Endothelial cell of umbilical vein (primary cell): ENCODE results near the gene NRP2. TPM values are rescaled to one million over a fixed set of nuclear protein-coding genes. Genes with fewer than 3 reads are reported as not detected.

Source experiments
- BruUV-seq: library from RNA; stranded (reverse); fragments of 400-500 nt; replicated peaks from 2 replicates; lab custom pipeline; 2021; lab: Mats Ljungman, UMichigan
- CTCF ChIA-PET: fragments of 300-600, 350-600 bp; sonication (Branson Sonifier 250); formaldehyde crosslinking; loops from one replicate; lab custom pipeline; 2021; ENCODE audit warnings: antibody characterized with exemption, inconsistent platforms; lab: Charles Lee
- POLR2A ChIA-PET: fragments of 300-600, 350-600 bp; sonication (Branson Sonifier 250); formaldehyde crosslinking; loops from one replicate; lab custom pipeline; 2021; ENCODE audit warnings: antibody characterized with exemption, inconsistent platforms; lab: Charles Lee
- DNase-seq: peaks from one replicate; pipeline ENCODE4 v3.0.0-alpha.2; 2011; ENCODE audit warnings: low read depth, low spot score
- FAIRE-seq: peaks from 2 replicates; lab custom pipeline; 2011; peaks lifted over from hg19 to GRCh38; lab: Jason Lieb, UNC
- H2AFZ ChIP-seq: 2 replicates; pipeline ENCODE4 v1.6.0; 2012; ENCODE audit warnings: low read depth, low read length, control low read depth, inconsistent platforms
- H3K27ac ChIP-seq: 2 replicates; pipeline ENCODE4 v1.5.1; 2011; ENCODE audit warnings: low read depth, mild to moderate bottlenecking, control low read depth, low read length, moderate library complexity; ENCODE audit not compliant: insufficient read depth
- H3K27me3 ChIP-seq, 2 experiments: 2 replicates each; pipeline versions ENCODE4 v1.6.0 to v1.6.1; 2011; ENCODE audit warnings: low read length in 2 of 2, mixed read lengths in 1 of 2; ENCODE audit not compliant: control insufficient read depth in 2 of 2, insufficient read depth in 2 of 2
- H3K36me3 ChIP-seq, 2 experiments: 2 replicates in 1 of 2; 3 replicates in 1 of 2; pipeline ENCODE4 v1.5.1; 2011; ENCODE audit warnings: low read length in 2 of 2, mild to moderate bottlenecking in 1 of 2, moderate library complexity in 1 of 2; ENCODE audit not compliant: control insufficient read depth in 2 of 2, insufficient read depth in 2 of 2; ENCODE audit errors: extremely low read depth in 1 of 2
- H3K4me1 ChIP-seq: 3 replicates; pipeline ENCODE4 v1.5.1; 2011; ENCODE audit warnings: mild to moderate bottlenecking, low read length; ENCODE audit not compliant: control insufficient read depth, insufficient read depth; ENCODE audit errors: extremely low read depth
- H3K4me2 ChIP-seq: 2 replicates; pipeline ENCODE4 v1.6.1; 2011; ENCODE audit warnings: low read length, control low read depth, mixed read lengths; ENCODE audit not compliant: insufficient read depth
- H3K4me3 ChIP-seq, 3 experiments: fragments of 200-600 bp in 1 of 3; sonication (generic), shearing (Covaris generic) in 1 of 3; replicated peaks in 1 of 3; 2 replicates each; pipeline ENCODE4 v1.5.1; 2011 to 2016; ENCODE audit warnings: control low read depth in 3 of 3, low read length in 3 of 3, mild to moderate bottlenecking in 2 of 3, inconsistent platforms in 1 of 3, low read depth in 1 of 3, moderate library complexity in 1 of 3; ENCODE audit not compliant: insufficient read depth in 1 of 3
- H3K79me2 ChIP-seq: 2 replicates; pipeline ENCODE4 v1.6.0; 2012; ENCODE audit warnings: low read length, inconsistent platforms; ENCODE audit not compliant: control insufficient read depth, insufficient read depth
- H3K9ac ChIP-seq: replicated peaks from 2 replicates; pipeline ENCODE3; 2011; ENCODE audit warnings: low read length, control low read depth; ENCODE audit not compliant: insufficient read depth; ENCODE audit errors: extremely low read depth
- H3K9me1 ChIP-seq: replicated peaks from 3 replicates; pipeline ENCODE4 v1.6.0; 2011; ENCODE audit warnings: mild to moderate bottlenecking, low read length; ENCODE audit not compliant: control insufficient read depth, insufficient read depth; ENCODE audit errors: extremely low read depth
- H3K9me3 ChIP-seq: replicated peaks from 2 replicates; pipeline ENCODE4 v1.5.1; 2012; ENCODE audit warnings: low read length, inconsistent platforms; ENCODE audit not compliant: control insufficient read depth, insufficient read depth
- H4K20me1 ChIP-seq: replicated peaks from 2 replicates; pipeline ENCODE3; 2011; ENCODE audit warnings: mild to moderate bottlenecking, low read length; ENCODE audit not compliant: control insufficient read depth, insufficient read depth; ENCODE audit errors: extremely low read depth
- EZH2 ChIP-seq: IDR thresholded peaks from 2 replicates; pipeline ENCODE4 v1.6.1; 2012; ENCODE audit warnings: borderline replicate concordance, low read depth, mild to moderate bottlenecking, moderate library complexity, low read length, inconsistent platforms; ENCODE audit not compliant: severe bottlenecking
- FOS ChIP-seq: IDR thresholded peaks from 2 replicates; pipeline ENCODE4 v1.6.1; 2011; ENCODE audit warnings: mild to moderate bottlenecking, low read length, moderate library complexity, borderline replicate concordance; ENCODE audit not compliant: insufficient read depth
- GATA2 ChIP-seq: IDR thresholded peaks from 2 replicates; pipeline ENCODE4 v1.7.0; 2011; ENCODE audit warnings: low read depth, mild to moderate bottlenecking, moderate library complexity, mixed read lengths, low read length; ENCODE audit not compliant: insufficient read length, insufficient read depth
- JUN ChIP-seq: IDR thresholded peaks from 2 replicates; pipeline ENCODE4 v1.6.1; 2011; ENCODE audit warnings: borderline replicate concordance, low read depth; ENCODE audit not compliant: insufficient read length, insufficient read depth
- MAX ChIP-seq: IDR thresholded peaks from 2 replicates; pipeline ENCODE4 v1.6.1; 2011; ENCODE audit not compliant: insufficient read depth, insufficient read length
- MYC ChIP-seq: IDR thresholded peaks from one replicate; pipeline ENCODE4 v1.6.1; 2011; ENCODE audit warnings: mild to moderate bottlenecking, low read depth, low read length
- POLR2A ChIP-seq: IDR thresholded peaks from 2 replicates; pipeline ENCODE4 v1.6.1; 2012; ENCODE audit warnings: low read depth, mild to moderate bottlenecking, control low read depth, low read length
- POLR2AphosphoS5 ChIP-seq: IDR thresholded peaks from 2 replicates; pipeline ENCODE4 v1.6.1; 2012; ENCODE audit warnings: low read depth, mild to moderate bottlenecking, control low read depth, low read length, moderate library complexity; ENCODE audit not compliant: insufficient read depth
- dilution Hi-C: fragments of 300-500 bp; cut with MboI; formaldehyde crosslinking; loops from one replicate; pipeline ENCODE4 v1.15.0; 2019; ENCODE audit warnings: low sequenced_read_pairs; ENCODE audit not compliant: extremely low pct_ligation_motif_present
- intact Hi-C: fragments of 100-400 bp; cut with micrococcal nuclease; formaldehyde crosslinking; loops from one replicate; pipeline ENCODE4 v1.10.0; 2022
- polyA plus RNA-seq, 4 experiments: library from polyadenylated mRNA; depleted of rRNA in 3 of 4; stranded (reverse) in 3 of 4; unstranded in 1 of 4; fragments of >200 nt; gene quantifications; 2 replicates each; pipeline versions ENCODE4 v1.2.1 to v1.2.3, GENCODE V29; 2011 to 2012; ENCODE audit warnings: missing spikeins in 1 of 4
- total RNA-seq: library from RNA; stranded (reverse); gene quantifications from 2 replicates; pipeline ENCODE4 v1.2.3, GENCODE V29; 2021
- TF ChIP-seq, protein P1 (sequence below), 2 donors: IDR thresholded peaks; 1 replicate in 1 of 2; 2 replicates in 1 of 2; pipeline ENCODE4 v1.5.1; 2011; ENCODE audit warnings: low read length in 2 of 2, mild to moderate bottlenecking in 2 of 2, moderate library complexity in 2 of 2, control low read depth in 1 of 2, inconsistent platforms in 1 of 2, low read depth in 1 of 2; ENCODE audit not compliant: insufficient read depth in 1 of 2; ENCODE audit errors: extremely low read depth in 1 of 2

Gene NRP2
- total and polyA plus RNA-seq, 2 donors (not counting 3 experiments of a cell fraction or from before 2014, with no cell fraction given): 160 to 240 TPM

- H3K9me3 ChIP-seq: no peaks in the 10 kb centered on the region
- H3K79me2 ChIP-seq: no peaks in the 10 kb centered on the region
- no peak overlapping the region for H3K4me2 ChIP-seq
- ChIA-PET POLR2A (no interaction called here), CTCF (interaction anchor here (1.8 to 1.9 kb wide), 2 partner anchors 10 to 56 kb away, joined by 3 to 5 read pairs; no protein-coding TSS in a partner anchor)
- no peak overlapping the region for H3K9ac ChIP-seq
- H3K4me1 ChIP-seq: peaks cover 19% of the 10 kb centered on the region
- H3K27ac ChIP-seq: no peak overlapping the region
- no peak overlapping the region for H3K4me3 ChIP-seq
- no peaks in the 10 kb centered on the region for H4K20me1 ChIP-seq
- dilution Hi-C loops (no loop called here), intact Hi-C loops (no loop called here)
- no TSS peak for BruUV-seq
- TF ChIP-seq MAX (no peak), JUN (no peak), EZH2 (no peak)
- peaks cover 40 to 64% of the 10 kb centered on the region in 2 experiments for H3K36me3 ChIP-seq
- H2AFZ ChIP-seq: no peak overlapping the region
- FAIRE-seq: no peak
- H3K27me3 ChIP-seq: no peaks in the 10 kb centered on the region
- no peaks in the 10 kb centered on the region for H3K9me1 ChIP-seq
- no peak for DNase-seq
Measured at GRCh38 chr2:205741256-205741978, 59.1 kb downstream of the NRP2 start.

GRCh38 chr2:205743137-205743536 is 60.8 kb downstream of the NRP2 start:
- Histone ChIP-seq H3K4me3 (no peak overlapping the region), H4K20me1 (no peaks in the 10 kb centered on the region), H3K9ac (no peak overlapping the region), H2AFZ (no peak overlapping the region), H3K9me3 (no peaks in the 10 kb centered on the region), H3K9me1 (no peaks in the 10 kb centered on the region), H3K4me2 (no peak overlapping the region), H3K4me1 (peaks cover 7% of the 10 kb centered on the region), H3K36me3 (peaks cover 38 to 70% of the 10 kb centered on the region in 2 experiments), H3K27me3 (no peaks in the 10 kb centered on the region), H3K27ac (no peak overlapping the region), H3K79me2 (no peaks in the 10 kb centered on the region)
- DNase-seq (no peak), FAIRE-seq (no peak)
- CTCF ChIA-PET: interaction anchor here (1.0 to 1.8 kb wide), 2 partner anchors 11 to 58 kb away, joined by 3 read pairs; no protein-coding TSS in a partner anchor
- POLR2A ChIA-PET: no interaction called here
- dilution Hi-C loops: no loop called here
- TF ChIP-seq, protein P1, sequence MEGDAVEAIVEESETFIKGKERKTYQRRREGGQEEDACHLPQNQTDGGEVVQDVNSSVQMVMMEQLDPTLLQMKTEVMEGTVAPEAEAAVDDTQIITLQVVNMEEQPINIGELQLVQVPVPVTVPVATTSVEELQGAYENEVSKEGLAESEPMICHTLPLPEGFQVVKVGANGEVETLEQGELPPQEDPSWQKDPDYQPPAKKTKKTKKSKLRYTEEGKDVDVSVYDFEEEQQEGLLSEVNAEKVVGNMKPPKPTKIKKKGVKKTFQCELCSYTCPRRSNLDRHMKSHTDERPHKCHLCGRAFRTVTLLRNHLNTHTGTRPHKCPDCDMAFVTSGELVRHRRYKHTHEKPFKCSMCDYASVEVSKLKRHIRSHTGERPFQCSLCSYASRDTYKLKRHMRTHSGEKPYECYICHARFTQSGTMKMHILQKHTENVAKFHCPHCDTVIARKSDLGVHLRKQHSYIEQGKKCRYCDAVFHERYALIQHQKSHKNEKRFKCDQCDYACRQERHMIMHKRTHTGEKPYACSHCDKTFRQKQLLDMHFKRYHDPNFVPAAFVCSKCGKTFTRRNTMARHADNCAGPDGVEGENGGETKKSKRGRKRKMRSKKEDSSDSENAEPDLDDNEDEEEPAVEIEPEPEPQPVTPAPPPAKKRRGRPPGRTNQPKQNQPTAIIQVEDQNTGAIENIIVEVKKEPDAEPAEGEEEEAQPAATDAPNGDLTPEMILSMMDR (IDR thresholded peaks at IDR 0.05; ENCODE audit: extremely low read depth in 1 of 2, insufficient read depth in 1 of 2, low read depth in 1 of 2, low read length in 2 of 2): no peak
- TF ChIP-seq POLR2AphosphoS5: no peak
- TF ChIP-seq EZH2: no peak
- no peak for TF ChIP-seq FOS
- no peak for TF ChIP-seq MAX
- no peak for TF ChIP-seq MYC
- TF ChIP-seq POLR2A: no peak
- TF ChIP-seq JUN: no peak
- no peak for TF ChIP-seq GATA2
- intact Hi-C loops: no loop called here
- BruUV-seq: no TSS peak
